NCI-H2081 (cell line): ENCODE results near the gene PRADC1.
"Not testable (repeated sequence)": the region's sequence is repeated elsewhere in the genome, so short reads cannot be mapped to it uniquely, and the experiment has no call there.

Experiments
- DNase-seq, 2 experiments: peaks; one replicate each; lab custom pipeline; 2025; lab: John Stamatoyannopoulos, UW

PRADC1 gene

DNA sequence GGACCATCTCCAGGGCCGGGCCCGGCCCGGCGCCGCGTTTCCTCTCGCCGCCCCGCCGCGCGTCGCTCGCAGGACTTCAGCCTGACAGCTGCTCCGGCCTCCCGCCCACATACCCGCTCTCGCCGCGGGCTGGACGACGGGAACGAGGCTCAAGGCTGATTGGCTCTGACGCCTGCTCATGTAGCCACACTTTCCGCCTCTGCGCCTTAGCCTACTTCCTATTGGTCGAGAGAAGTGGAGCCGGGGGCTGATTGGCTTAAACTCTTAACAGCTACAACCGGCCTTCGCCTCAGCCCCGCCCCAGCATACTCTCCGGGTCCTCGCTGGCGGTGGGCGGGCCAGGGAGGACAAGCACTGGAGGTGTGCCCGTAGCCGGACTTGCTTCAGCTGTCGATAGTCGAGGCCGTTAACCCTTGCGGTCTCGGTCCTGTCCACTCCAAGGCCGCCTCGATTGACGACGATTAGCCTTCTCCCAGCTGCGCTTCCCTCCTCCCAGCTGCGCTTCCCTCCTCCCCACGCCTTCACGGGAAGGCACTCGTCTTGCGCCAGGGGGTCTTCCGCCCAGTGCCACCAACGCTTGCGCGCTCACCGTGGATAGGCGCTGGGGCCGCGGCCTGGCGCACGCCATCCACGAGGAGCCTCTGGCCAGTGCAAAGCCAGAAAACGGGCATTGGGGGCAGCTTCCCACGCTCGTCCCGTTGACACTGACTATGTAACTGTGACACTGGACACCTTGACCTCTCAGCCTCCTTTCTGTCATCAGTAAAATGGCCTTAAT lies at the start of gene PRADC1:
Gene PRADC1 (minus strand): TSS at position 86 of the 778 bp plus-strand sequence. CDS start 79 bp downstream, at position 7.
- peak; percentile 100 for DNase-seq

DNA sequence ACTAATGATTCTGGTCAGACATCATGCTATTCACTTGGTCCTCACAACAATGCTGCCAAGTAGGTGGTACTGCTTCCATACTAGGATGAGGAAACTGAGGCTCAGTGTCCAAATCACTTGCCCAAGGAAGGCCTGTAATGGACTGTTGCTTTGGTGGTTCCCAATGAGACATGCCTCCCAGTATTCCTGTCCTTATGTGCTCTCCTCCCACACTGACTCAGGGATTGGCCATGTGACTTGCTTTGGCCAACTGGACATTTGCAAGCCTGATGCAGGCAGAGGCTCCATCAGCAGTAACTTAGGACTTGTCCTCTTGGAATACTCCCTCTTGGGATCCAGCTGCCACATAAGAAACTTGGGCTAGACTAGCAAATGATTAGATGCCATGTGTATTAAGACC lies 48.2 kb upstream of the PRADC1 start:
- DNase-seq, result no peak

DNA sequence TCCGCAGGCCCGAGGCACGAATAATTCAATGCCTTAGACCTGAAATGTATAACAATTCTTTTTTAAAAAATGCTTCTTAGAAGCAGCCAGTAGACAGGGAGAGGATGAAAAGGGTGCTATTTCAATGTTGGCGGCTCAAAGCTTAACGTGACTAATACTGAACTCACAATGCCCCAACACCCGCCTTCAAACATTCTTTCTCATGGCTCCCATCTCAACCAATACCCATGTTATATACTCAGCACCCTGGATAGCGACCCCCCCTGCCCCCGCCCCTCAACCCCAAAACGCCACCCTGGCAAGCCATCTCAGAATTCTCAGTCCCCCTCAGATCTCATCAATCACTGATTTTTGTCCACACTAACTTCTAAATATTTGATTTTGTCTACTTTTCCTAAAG lies 46.8 kb upstream of the PRADC1 start:
- no peak for DNase-seq

DNA sequence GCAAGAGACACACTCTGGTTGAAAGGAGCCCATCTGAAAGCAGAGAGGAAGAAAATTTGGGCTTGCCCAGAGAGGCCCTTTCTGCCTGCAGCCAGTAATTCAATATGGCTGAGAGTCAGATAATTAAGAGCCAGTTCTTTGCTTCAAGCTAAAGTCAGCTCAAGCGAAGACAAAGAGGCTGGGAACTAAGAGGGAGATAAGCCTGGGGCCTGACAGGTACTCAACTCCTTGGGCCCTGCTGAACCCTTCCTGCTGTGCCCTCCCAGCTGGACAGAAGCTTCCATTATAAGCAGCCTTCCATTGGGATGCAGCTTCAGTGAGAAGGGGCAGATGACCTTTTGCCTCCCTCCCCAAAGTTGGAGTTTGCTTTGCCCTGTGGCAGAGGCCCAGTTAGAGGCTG lies 39.2 kb upstream of the PRADC1 start:
- no peak for DNase-seq

DNA sequence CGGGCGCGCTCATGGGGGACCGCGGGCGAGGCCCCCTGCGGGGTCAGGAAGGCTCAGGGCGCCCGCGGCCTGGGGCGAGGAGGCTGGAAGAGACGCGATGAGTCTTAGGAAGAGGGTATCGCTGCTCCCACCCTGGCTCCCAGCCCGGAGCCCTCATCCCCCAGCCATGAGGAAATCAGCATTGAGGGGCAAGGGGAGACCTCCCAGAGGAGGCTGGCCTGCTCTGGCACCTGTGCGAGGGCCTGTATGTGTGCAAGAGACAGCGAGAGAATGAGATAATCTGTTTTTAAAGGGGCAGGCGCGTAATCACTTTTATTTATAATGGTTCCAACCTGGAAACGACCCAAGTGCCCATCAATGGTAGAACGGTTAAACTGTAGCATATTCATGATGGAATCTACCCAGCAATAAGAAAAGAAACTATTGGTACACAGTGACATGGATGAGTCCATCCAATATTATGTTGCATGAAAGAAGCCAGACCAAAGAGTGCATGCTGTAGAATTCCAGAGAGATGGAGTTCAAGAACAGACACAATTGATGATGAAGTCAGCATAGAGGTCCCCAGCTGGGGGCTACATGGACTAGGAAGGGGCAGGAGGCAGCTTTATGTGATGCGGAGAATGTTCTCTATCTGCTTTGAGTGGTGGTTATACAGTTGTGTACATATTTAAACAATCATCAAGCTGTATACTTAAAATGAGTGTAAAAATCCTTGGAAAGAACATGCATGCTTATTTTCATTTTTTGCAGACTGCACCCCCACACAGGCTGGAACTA lies 36.8 kb upstream of the PRADC1 start:
- peak; percentile 28 to 42 for DNase-seq

DNA sequence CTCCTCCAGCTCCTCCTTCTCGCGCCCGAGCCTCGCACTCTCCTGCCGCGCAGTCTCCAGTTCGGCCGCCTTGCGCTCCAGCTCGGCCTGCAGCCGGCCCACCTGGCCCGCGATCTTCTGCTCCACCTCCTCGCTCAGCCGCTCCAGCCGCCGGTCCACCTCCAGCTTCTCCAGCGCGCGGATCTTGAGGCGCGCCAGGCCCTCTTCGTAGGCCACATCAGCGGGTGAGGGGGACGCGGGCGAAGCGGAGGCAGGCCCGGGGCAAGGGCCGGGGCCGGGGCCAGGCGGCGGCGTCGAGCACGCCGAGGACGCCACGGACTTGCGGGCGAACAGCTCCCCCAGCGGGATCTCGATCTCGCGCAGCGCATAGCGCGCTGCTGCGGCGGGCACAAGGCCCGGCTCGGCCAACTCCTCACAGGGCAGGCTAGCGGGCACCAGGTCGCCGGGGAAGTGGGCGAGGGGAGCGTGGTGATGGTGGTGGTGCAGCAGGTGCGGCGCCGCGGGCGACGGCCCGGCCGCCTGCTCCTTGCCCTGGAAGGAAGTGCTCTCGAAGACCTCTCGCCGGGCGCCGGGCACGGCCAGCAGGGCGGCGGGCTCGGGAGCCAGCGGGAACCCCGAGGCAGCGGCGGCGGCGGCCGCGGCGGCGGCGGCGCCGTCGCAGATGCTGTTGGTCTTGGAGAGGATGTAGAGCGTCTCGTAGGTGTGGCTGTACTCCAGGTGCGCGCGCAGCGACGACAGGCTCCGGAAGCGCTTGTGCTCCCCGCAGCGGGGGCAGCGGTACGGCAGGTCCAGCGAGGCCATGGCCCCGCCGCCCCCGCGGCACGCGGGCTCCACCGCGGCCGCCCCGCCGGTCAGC lies 36.0 kb upstream of the PRADC1 start:
- peak; percentile 89 to 94 for DNase-seq

DNA sequence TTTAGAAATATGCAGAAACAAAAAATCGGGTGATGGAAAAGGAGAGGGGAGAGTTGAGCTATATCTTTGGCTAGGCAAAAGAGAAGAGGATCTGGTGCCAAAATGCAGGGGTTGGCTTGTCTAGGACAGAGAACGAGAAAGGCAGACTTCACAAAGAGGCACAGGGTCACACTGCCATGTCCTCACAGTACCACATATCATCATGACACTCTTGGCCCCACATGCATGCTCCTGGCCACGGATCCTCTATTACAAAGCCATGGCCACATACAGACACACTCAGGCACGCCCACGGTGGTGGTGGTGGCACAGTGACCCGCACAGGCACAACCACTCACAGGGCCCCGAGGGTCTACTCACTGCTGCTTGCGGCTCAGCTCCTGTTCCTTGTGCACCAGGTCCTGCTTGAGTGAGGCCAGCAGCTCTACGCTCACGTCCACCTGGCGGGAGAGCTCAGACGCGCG lies 35.4 kb upstream of the PRADC1 start:
- DNase-seq, result no peak

DNA sequence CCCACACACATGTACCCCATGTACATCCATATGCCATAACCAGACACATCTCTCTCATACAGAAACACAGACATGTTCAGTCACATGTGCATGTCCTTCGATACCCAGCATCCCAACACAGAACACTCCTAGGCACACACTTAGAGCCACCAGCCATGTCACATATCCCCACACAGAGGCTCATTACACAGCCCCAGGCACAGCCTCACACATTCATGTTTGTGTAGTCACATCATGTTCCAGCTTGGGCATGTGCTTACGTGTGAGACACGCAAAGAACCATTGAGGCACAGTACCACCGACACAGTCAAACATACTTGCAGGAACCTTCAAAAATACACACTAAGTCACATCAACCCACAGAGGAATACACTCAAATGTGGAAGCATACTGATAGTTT lies 34.0 kb upstream of the PRADC1 start:
- no peak for DNase-seq

DNA sequence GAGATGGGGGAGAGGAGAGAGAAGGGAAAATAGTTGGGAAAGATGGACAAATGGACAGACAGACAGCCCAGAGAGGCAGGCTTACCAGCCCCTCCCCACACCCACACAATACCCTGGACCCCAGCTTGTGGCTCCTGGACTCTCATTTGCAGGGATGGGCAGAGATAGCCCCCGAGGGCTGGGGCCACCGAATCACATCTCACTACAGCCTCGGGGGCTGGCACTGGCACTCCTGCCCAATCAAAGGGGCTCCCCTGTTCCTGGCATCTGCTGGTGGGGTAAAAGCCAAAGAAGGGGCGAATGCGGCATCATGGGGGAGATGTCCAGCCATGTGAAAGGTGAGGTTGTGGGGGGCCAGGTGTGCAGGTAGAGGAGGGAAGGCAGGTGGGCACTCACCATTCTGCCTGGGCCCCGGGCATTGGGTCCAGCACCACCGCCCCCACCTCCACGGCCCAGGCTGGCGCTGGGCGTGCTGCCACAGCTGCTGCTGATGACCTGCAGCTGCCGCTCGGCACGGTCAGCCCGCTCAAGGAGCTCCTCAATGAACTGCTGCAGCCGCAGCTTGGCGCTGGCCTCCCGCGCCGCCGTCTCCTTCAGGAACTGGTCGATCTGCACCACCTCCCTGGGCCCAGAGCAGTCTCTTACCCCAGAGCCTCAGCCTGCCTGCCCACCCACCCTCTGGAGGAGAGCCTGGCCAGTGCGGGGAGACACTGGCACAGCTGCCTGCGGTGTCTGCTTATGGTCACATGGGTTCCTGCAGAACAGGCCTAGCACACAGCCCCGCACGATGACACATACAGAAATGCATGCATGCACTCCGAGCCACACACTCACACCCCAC lies 33.2 kb upstream of the PRADC1 start:
- DNase-seq, result no peak

DNA sequence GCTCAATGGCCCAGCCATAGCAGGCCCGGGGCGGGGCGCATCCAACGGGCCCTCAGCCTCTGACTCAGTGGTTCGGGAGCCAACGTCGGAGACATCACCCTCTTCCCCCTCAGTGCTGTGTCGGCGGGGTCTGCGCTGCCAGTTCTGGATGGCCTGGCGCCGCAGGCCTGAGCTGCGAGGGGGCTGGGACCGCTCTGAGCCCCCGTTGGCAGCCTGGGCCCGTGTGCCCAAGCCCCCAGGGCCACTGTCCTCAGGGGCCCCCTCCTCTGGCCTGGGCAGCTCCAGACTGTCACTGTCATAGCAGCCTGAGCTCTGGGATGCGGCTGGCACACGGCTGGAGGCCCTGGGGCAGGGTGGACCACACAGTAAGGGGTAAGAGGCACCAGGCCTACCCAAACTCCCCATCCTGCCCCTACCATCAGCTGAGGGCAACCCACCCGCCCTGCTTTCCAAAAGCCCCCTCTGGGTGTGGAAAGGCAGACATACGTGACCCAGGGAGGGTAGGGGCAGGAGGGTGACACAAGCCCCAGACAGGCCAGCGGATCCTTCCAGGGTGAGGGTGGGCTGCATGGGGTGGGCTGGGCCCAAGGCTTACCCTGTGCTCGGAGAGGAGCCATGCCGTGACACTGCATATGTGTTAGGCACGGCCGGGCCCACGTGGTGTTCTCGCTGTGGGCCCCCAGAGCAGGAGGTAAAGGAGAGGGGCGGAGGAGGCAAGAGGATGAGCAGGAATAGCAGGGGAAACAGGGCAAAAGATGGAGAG lies 32.4 kb upstream of the PRADC1 start:
- no peak for DNase-seq

DNA sequence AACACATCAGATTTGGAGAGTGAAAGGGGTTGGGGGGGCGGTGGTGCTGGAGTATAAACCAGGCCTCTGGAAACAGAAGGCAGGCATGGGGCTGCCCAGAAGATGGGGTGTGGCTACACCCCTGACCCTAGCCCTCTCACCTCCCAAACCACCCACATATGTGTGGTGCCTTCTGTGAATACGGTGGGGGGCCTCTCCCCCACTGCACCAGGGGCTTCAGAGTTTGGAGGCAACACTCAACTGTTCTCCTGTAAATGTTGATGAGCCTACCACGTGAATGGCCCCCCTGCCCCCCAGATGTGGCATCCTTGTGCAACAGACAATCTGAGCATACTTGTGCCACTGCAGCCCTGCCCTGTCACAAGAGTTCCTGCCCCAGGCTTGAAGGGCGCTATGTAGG lies 31.7 kb upstream of the PRADC1 start:
- DNase-seq, result no peak

DNA sequence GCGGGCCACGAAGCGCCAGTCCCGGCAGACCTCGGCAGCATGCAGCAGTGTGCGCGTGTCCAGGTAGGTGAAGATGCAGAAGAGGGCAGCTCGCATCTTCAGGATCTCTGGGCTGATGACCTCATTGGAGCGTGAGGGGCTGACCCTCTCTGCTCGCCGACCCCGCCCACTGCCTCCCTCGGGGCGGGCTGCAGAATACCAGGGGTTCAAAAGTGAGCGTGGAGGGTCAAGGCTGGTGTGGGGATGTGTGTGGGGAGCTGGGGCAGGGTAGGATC lies 31.2 kb upstream of the PRADC1 start:
- DNase-seq, result no peak

DNA sequence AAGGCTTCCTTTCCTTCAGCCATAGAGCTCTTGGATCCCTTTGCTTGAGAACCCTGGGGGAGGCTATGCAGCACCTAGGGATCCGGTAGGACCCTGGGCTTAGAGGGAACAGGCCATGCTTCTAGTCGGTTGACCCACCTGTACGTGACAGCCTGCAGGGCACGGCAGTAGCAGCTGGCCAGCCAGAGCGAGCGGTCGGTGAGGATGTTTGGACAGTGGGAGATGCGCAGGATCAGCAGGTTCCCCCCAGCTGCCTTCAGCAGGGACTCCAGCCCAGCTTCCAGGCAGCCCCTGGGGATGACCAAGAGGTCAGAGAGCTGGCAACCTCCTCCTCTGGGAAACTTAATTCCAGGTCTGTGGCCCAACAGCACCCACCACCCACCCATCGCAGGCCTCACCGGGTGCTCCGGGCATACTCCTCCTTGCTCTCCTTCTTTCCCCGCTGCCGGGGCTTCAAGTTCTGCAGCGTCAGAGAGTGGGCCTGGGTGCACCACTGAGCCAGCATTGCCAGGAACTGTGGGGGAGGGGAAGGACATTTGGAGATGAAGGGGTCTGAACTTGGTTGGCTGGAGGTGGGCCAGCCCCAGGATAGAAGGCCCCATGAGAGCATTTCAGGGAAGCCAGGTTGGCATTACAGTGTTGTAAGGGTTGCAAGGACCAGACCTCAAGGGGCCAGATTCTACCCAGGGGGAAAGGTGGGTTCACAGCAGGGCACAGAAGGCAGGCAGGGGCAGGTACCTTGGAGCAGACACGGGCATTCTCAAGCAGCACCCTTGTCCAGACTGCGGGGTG lies 30.7 kb upstream of the PRADC1 start:
- DNase-seq, result no peak

DNA sequence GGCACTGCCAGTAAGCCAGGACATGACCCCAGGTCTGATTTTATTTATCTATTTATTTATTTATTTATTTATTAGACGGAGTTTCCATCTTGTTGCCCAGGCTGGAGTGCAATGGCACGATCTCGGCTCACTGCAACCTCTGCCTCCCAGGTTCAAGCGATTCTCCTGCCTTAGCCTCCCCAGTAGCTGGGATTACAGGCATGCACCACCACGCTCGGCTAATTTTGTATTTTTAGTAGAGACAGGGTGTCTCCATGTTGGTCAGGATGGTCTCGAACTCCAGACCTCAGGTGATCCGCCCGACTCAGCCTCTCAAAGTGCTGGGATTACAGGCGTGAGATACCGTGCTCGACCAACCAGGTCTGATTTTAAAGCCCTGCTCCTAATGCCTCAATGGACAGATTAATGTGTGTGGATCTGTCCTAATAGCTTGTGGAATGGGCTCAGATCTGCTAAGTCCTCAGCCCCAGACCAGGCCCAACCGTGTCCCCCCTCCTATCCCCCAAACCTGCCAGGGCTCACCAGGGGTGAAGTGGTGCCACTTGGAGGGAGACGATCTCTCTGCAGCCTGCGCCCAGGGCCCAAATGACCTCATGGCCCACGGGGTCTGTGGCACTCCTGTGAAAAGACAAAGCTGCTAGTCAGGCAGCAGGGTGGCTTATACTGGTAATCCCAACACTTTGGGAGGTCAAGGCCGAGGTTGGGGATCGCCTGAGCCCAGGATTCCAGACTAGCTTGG lies 29.8 kb upstream of the PRADC1 start:
- DNase-seq, result not testable (repeated sequence)

DNA sequence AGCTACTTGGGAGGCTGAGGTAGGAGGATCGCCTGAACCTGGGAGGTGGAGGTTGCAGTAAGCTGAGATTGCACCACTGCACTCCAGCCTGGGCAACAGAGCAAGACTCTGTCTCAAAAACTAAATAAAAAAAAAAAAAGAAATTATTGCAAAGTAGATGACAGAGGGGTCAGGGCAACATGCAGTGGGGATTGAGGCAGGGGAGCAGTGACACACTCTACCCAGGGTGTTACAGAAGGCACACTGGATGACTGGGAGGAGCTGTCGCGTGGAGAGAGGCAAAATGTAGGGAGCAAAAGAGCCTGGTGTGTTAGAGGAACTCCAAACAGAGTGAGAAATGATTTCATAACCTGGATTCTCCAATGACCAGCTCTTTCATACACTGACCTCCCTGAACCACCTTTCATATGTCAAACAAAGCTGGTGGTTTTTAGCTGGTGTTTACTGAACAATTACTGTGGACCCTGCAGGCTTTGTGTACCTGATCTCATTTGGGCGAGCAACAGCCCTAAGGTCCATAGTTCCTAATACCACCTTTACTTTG lies 29.1 kb upstream of the PRADC1 start:
- no peak for DNase-seq

DNA sequence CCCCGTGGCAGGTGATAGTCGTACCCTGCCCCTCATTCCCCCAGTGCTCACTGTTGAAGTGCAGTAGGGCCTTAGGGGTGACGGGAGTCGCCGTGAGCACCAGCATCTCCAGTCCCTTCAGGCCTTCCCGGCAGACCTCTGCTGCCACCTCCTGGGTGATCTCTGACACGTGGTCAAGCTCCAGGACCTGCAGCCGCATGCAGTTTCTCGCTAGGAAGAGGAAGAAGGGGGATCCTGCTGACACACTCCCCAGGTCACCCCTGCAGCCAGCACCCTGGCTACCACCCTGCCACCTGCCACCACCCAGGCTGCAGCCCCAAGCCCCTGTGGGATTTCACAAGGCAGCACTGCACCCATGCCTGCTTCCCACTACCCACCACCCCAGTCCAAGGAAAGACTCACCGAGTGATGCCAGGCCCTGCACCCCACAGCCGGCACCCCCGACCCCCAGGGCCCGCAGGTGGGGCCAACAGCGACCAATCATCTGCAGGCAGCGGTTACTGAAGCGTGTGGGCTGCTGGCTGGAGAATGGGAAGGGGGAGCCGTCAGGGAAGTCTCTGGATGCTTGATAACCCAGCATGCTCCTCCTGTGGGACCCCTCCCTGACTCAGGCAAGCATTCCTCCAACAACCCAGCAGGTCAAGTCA lies 27.4 kb upstream of the PRADC1 start:
- no peak for DNase-seq

DNA sequence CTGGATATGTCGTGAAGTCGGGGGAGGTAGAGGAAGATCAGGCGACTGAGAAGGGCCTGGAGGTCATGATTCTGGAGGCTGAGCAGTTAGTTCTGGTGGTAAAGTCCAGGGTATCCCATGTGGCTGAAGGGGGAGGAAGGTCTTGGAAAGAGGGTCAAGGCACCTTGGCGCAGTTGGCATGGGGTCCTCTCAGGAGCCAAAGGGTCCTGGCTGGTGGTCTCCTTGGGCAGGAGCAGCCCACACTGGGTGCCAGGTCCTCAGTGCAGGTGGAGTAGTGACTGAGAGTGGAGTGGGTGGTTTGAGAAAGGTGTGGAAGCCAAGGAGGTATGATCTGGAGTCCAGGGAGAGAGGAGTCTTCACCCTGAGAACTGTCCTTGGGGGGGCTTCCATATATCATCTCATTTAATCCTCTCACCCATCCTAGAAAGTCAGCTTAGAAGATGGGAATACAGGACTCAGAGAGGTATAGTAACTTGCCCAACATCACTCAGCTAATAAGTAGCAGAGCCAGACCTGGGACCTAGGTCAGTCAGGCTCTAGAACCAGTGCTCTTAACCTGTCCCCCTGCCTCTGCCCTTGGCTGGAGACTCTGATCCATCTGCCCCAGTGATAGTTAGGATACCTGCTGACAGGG lies 26.8 kb upstream of the PRADC1 start:
- no peak for DNase-seq

DNA sequence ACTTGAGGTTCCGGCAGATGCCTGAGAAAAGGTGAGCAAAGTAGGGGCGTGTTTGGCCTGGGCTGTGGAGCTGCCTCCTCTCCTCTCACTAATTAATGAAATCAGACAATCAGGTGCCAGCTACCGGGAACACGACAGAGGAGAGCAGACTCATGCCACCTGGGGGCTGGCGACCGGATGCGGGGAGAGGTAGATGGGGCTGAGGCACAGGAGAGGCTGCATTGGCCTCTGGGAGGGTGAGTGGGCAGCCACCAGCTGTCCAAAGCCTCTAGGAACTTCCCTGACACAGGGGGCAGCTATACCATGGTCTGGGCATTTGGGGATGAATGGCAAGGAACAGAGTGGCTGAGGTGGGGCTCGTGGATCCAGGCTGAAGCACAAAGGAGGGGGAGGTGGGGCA lies 26.2 kb upstream of the PRADC1 start:
- DNase-seq, result no peak
